ENCODE data around the gene TTYH3. TPM values are rescaled to one million over a fixed set of nuclear protein-coding genes. Genes with fewer than 3 reads are reported as not detected.

The TTYH3 gene
- total and polyA plus RNA-seq, 2 of the 13 experiments (the other 11 are each of a cell fraction or from before 2014, with no cell fraction given) = 26.3 to 50.0 TPM

GRCh38 chr7:2663121-2663886, 31.5 kb downstream of the TTYH3 start (continued):
- peak; percentile 75; the same call in 1 of the 2 replicates for TF ChIP-seq HNF1B (CRISPR knock-in tag; IDR thresholded peaks at IDR 0.05)
- peak; percentile 85 for TF ChIP-seq MXD1 (CRISPR knock-in tag; IDR thresholded peaks at IDR 0.05)
- peak; percentile 79; the same call in 1 of the 2 replicates for TF ChIP-seq ZNF17 (CRISPR knock-in tag; IDR thresholded peaks at IDR 0.05)
- peak; percentile 71; the same call in 1 of the 2 replicates for TF ChIP-seq GATAD1 (CRISPR knock-in tag; IDR thresholded peaks at IDR 0.05)
- TF ChIP-seq PCBP1 (IDR thresholded peaks at IDR 0.05; ENCODE audit: borderline replicate concordance, low read depth, low read length) = no peak
- peak; percentile 95 for TF ChIP-seq NR2F6 (IDR thresholded peaks at IDR 0.05)
- TF ChIP-seq NR2F6 (CRISPR knock-in tag; IDR thresholded peaks at IDR 0.05) = peak; percentile 100
- TF ChIP-seq ZNF510 (CRISPR knock-in tag; IDR thresholded peaks at IDR 0.05; ENCODE audit: low read depth) = no peak
- TF ChIP-seq MYNN (CRISPR knock-in tag; IDR thresholded peaks at IDR 0.05; ENCODE audit: low read depth) = 0 out of 2 replicates have a peak, but pooled peaks have one; percentile 77
- TF ChIP-seq SOX13 (IDR thresholded peaks at IDR 0.05) = no peak
- TF ChIP-seq SOX13 (CRISPR knock-in tag; conservative IDR thresholded peaks at IDR 0.05 in 1 of 2, IDR thresholded peaks at IDR 0.05 in 1 of 2) = peak in 1 of 2 experiments; percentile 77; a peak in 2 of 4 replicates
- TF ChIP-seq ZNF513 (CRISPR knock-in tag; conservative IDR thresholded peaks at IDR 0.05) = no peak
- peak; percentile 21; the same call in 1 of the 2 replicates for TF ChIP-seq ZNF343 (CRISPR knock-in tag; IDR thresholded peaks at IDR 0.05)
- 0 out of 2 replicates have a peak, but pooled peaks have one; percentile 76 for TF ChIP-seq XBP1 (CRISPR knock-in tag; IDR thresholded peaks at IDR 0.05)
- peak; percentile 71 for TF ChIP-seq PRDM10 (CRISPR knock-in tag; IDR thresholded peaks at IDR 0.05; ENCODE audit: low read depth)
- peak; percentile 88 for TF ChIP-seq BCL3 (CRISPR knock-in tag; IDR thresholded peaks at IDR 0.05)
- TF ChIP-seq KDM3A (CRISPR knock-in tag; IDR thresholded peaks at IDR 0.05; ENCODE audit: low read depth) = peak; percentile 88; the same call in 1 of the 2 replicates
- peak; percentile 34; the same call in 1 of the 2 replicates for TF ChIP-seq HOXD1 (CRISPR knock-in tag; IDR thresholded peaks at IDR 0.05)
- TF ChIP-seq ZNF598 (CRISPR knock-in tag; IDR thresholded peaks at IDR 0.05; ENCODE audit: borderline replicate concordance) = peak; percentile 83
- no peak for TF ChIP-seq MLLT10 (CRISPR knock-in tag; IDR thresholded peaks at IDR 0.05)
- TF ChIP-seq MAX (IDR thresholded peaks at IDR 0.05) = peak; percentile 99

All from HepG2 (cell line).